Gastroesophageal sphincter (tissue), 4 donors: Measurements from ENCODE around the gene HTD2. TPM values are rescaled to one million over a fixed set of nuclear protein-coding genes. Genes with fewer than 3 reads are reported as not detected.

Experiments
- ATAC-seq: fragments of 150-250 bp; one replicate; pipeline ENCODE4 v1.9.1; 2016; ENCODE audit warnings: mild to moderate bottlenecking, moderate library complexity
- H3K27ac ChIP-seq, 4 donors: fragments of 200-600 bp; sonication (generic) in 3 of 4; 1 replicate in 3 of 4; 2 replicates in 1 of 4; pipeline ENCODE4 v1.5.1; 2016 to 2019
- H3K27me3 ChIP-seq: fragments of 200-600 bp; sonication (generic); one replicate; pipeline ENCODE4 v1.5.1; 2019
- H3K36me3 ChIP-seq, 2 donors: fragments of 200-600 bp; sonication (generic); one replicate each; pipeline ENCODE4 v1.5.1; 2019; ENCODE audit warnings: control low read depth in 1 of 2
- H3K4me1 ChIP-seq, 3 donors: fragments of 200-600 bp; sonication (generic); 1 replicate in 2 of 3; 2 replicates in 1 of 3; pipeline ENCODE4 v1.5.1; 2016 to 2019; ENCODE audit warnings: control low read depth in 2 of 3
- H3K4me3 ChIP-seq, 2 donors: fragments of 200-600 bp; sonication (generic); one replicate each; pipeline ENCODE4 v1.5.1; 2019; ENCODE audit warnings: mild to moderate bottlenecking in 1 of 2, moderate library complexity in 1 of 2
- H3K9me3 ChIP-seq, 3 donors: fragments of 200-600 bp; sonication (generic); one replicate each; pipeline ENCODE4 v1.5.1; 2017 to 2019; ENCODE audit warnings: control low read depth in 2 of 3
- CTCF ChIP-seq, 4 experiments: fragments of 200-600 bp in 2 of 4; fragments of 450-650 bp in 2 of 4; sonication (generic) in 1 of 4; IDR thresholded peaks; one replicate each; pipeline ENCODE4 v1.5.1; 2017 to 2019; ENCODE audit warnings: antibody characterized with exemption in 4 of 4, mild to moderate bottlenecking in 2 of 4, moderate library complexity in 2 of 4
- EP300 ChIP-seq: sonication (generic); formaldehyde crosslinking; IDR thresholded peaks from one replicate; pipeline ENCODE4 v1.6.1; 2017; ENCODE audit warnings: antibody characterized with exemption, mild to moderate bottlenecking
- POLR2A ChIP-seq, 2 donors: fragments of 450-650 bp; IDR thresholded peaks; one replicate each; pipeline ENCODE4 v1.6.1; 2017; ENCODE audit warnings: antibody characterized with exemption in 2 of 2, mild to moderate bottlenecking in 2 of 2, moderate library complexity in 1 of 2
- POLR2AphosphoS5 ChIP-seq: sonication (generic); formaldehyde crosslinking; IDR thresholded peaks from one replicate; pipeline ENCODE4 v1.6.1; 2017; ENCODE audit warnings: antibody characterized with exemption
- WGBS, 2 donors: methylation state at CpG; one replicate each; pipeline ENCODE4 v1.1.5; 2018; ENCODE audit warnings: low coverage in 1 of 2; 5-methylcytosine and 5-hydroxymethylcytosine counted together
- total RNA-seq, 4 donors: library from RNA; depleted of rRNA; stranded (reverse); fragments of >200 nt; gene quantifications; one replicate each; pipeline ENCODE4 v1.1.0, GENCODE V29; 2016

The HTD2 gene
- total RNA-seq, 4 donors from 2014 or later = 3.3 to 19.8 (median 11.9) TPM

GRCh38 chr3:58356054-58356453 lies 49.7 kb downstream of the HTD2 start:
- Histone ChIP-seq H3K4me1 (peaks cover 0 to 35% (median 9%) of the 10 kb centered on the region in 3 donors), H3K36me3 (no peaks in the 10 kb centered on the region), H3K4me3 (no peak overlapping the region), H3K27ac (peak overlapping the region in 3 of 4 donors; percentile 8 to 34 (median 11)), H3K27me3 (no peaks in the 10 kb centered on the region), H3K9me3 (no peaks in the 10 kb centered on the region)
- ATAC-seq = peak; percentile 13
- 33 to 44% methylated on average over 1 to 3 of the region's 4 CpGs for WGBS, 2 donors
- TF ChIP-seq EP300 (no peak), CTCF (IDR thresholded peaks at IDR 0.05) (no peak), POLR2AphosphoS5 (no peak), POLR2A (IDR thresholded peaks at IDR 0.05) (no peak)

GRCh38 chr3:58357402-58357801 lies 51.1 kb downstream of the HTD2 start:
- H3K4me3 ChIP-seq = no peak overlapping the region
- ATAC-seq = no peak
- H3K4me1 ChIP-seq = peaks cover 0 to 38% (median 13%) of the 10 kb centered on the region in 3 donors
- no peak overlapping the region for H3K27ac ChIP-seq
- 88 to 100% methylated on average over 2 to 3 of the region's 3 CpGs for WGBS, 2 donors
- H3K36me3 ChIP-seq = no peaks in the 10 kb centered on the region
- TF ChIP-seq EP300 (no peak), CTCF (IDR thresholded peaks at IDR 0.05) (no peak), POLR2A (IDR thresholded peaks at IDR 0.05) (no peak), POLR2AphosphoS5 (no peak)
- no peaks in the 10 kb centered on the region for H3K27me3 ChIP-seq
- no peaks in the 10 kb centered on the region for H3K9me3 ChIP-seq

- TF ChIP-seq CTCF (IDR thresholded peaks at IDR 0.05) (no peak), POLR2AphosphoS5 (no peak), POLR2A (IDR thresholded peaks at IDR 0.05) (no peak), EP300 (no peak)
- Histone ChIP-seq H3K36me3 (no peaks in the 10 kb centered on the region), H3K27me3 (no peaks in the 10 kb centered on the region), H3K4me3 (no peak overlapping the region), H3K4me1 (peaks cover 0 to 38% (median 13%) of the 10 kb centered on the region in 3 donors), H3K9me3 (no peaks in the 10 kb centered on the region), H3K27ac (peak overlapping the region in 3 of 4 donors; percentile 33 to 53 (median 42))
- peak; percentile 7 for ATAC-seq
- WGBS, 2 donors = 91 to 94% methylated on average over 3 of the region's 3 CpGs
These were observed 51.8 kb downstream of the HTD2 start for GRCh38 chr3:58358092-58358491.

DNA sequence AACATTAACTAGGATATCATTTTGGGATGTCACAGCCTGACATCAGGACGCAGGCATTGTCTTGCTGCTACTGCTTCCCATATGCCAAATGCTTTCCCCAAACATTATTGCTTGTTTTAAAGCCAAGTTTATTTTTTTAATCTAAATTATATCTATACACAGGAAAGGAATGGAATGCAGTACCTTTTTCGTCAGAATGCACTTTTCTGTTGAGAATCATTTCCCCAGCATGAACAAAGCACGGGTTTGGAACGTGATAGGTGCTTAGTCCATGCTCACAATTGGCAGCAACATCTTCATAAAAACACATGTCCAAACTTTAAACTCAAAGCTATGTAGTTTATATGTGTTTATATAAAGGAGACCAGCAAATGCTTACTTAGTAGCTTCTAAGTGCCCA lies 52.5 kb downstream of the HTD2 start:
- peak; percentile 31 for ATAC-seq
- Histone ChIP-seq H3K36me3 (no peaks in the 10 kb centered on the region), H3K27ac (peak overlapping the region in 3 of 4 donors; percentile 33 to 53 (median 42)), H3K27me3 (no peaks in the 10 kb centered on the region), H3K4me3 (no peak overlapping the region), H3K9me3 (no peaks in the 10 kb centered on the region), H3K4me1 (peaks cover 0 to 38% (median 13%) of the 10 kb centered on the region in 3 donors)
- 27 to 48% methylated on average over 4 of the region's 4 CpGs for WGBS, 2 donors
- TF ChIP-seq POLR2AphosphoS5 (no peak), EP300 (no peak), CTCF (IDR thresholded peaks at IDR 0.05) (no peak), POLR2A (IDR thresholded peaks at IDR 0.05) (no peak)

DNA sequence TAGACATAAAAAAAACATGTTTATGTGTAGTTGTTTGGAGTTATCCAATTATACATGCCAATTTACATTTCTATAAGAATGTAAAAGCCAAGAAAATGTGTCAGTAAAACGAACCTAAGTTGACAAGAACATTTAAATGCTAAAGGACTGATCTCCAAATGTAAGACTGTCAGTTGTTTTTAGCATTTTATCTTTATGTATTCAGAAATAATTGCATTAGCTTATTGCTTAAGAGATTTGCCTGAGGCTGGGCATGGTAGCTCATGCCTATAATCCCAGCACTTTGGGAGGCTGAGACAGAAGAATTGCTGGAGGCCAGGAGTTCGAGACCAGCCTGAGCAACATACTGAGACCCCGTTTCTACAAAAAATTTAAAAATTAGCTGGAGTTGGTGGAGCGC lies 53.3 kb downstream of the HTD2 start:
- Histone ChIP-seq H3K27me3 (no peaks in the 10 kb centered on the region), H3K4me3 (no peak overlapping the region), H3K4me1 (peaks cover 0 to 38% (median 13%) of the 10 kb centered on the region in 3 donors), H3K27ac (no peak overlapping the region), H3K36me3 (no peaks in the 10 kb centered on the region), H3K9me3 (no peaks in the 10 kb centered on the region)
- 71 to 89% methylated on average over 3 to 4 of the region's 4 CpGs for WGBS, 2 donors
- TF ChIP-seq EP300 = no peak
- no peak for TF ChIP-seq POLR2A (IDR thresholded peaks at IDR 0.05)
- TF ChIP-seq POLR2AphosphoS5 = no peak
- no peak for TF ChIP-seq CTCF (IDR thresholded peaks at IDR 0.05)
- ATAC-seq = no peak
